Cardiac fibroblast (primary cell): ENCODE data around the gene DNAH6.
A peak's percentile ranks its signal among the peaks of the same experiment; 100 is the strongest.

Source experiments
- DNase-seq, 2 donors: peaks; one replicate each; pipeline versions ENCODE4 v3.0.0 to v3.0.0-alpha.2; 2010; ENCODE audit warnings: low read depth in 2 of 2
- H3K4me3 ChIP-seq, 2 donors: replicated peaks in 1 of 2; 1 replicate in 1 of 2; 2 replicates in 1 of 2; pipeline ENCODE4 v1.5.1; 2011; ENCODE audit warnings: low read depth in 2 of 2, low read length in 2 of 2, mild to moderate bottlenecking in 2 of 2, moderate library complexity in 1 of 2
- CTCF ChIP-seq: IDR thresholded peaks from one replicate; pipeline ENCODE4 v1.5.1; 2011; ENCODE audit warnings: low read depth, mild to moderate bottlenecking, low read length, inconsistent platforms

Gene DNAH6

GRCh38 chr2:84629550-84629949 is 113.3 kb downstream of the DNAH6 start:
- DNase-seq = no peak
- no peak overlapping the region for H3K4me3 ChIP-seq

GRCh38 chr2:84631047-84631446 is 114.7 kb downstream of the DNAH6 start:
- TF ChIP-seq CTCF = peak; percentile 60
- DNase-seq = peak; percentile 57 to 61
- H3K4me3 ChIP-seq = no peak overlapping the region

More at GRCh38 chr2:84629550-84629949, 113.3 kb downstream of the DNAH6 start:
- TF ChIP-seq CTCF = no peak

GRCh38 chr2:84631985-84632384 is 115.7 kb downstream of the DNAH6 start:
- no peak for DNase-seq
- no peak overlapping the region for H3K4me3 ChIP-seq
- no peak for TF ChIP-seq CTCF

- no peak for TF ChIP-seq CTCF
- DNase-seq = peak in 1 of 2 donors; percentile 7
- no peak overlapping the region for H3K4me3 ChIP-seq
Observed at GRCh38 chr2:84636080-84636971, 120.0 kb downstream of the DNAH6 start.

- no peak for DNase-seq
- no peak overlapping the region for H3K4me3 ChIP-seq
- no peak for TF ChIP-seq CTCF
Observed at GRCh38 chr2:84639751-84640150, 123.5 kb downstream of the DNAH6 start.

GRCh38 chr2:84640411-84640810 is 124.1 kb downstream of the DNAH6 start:
- no peak for DNase-seq
- no peak for TF ChIP-seq CTCF
- H3K4me3 ChIP-seq = no peak overlapping the region
